NCI-H1417 (cell line): ENCODE measurements around the gene TMEM59L.
"Not testable (repeated sequence)": the region's sequence is repeated elsewhere in the genome, so short reads cannot be mapped to it uniquely, and the experiment has no call there.

ENCODE experiments used
- DNase-seq, 3 experiments: peaks; one replicate each; lab custom pipeline; 2025; lab: John Stamatoyannopoulos, UW

Gene TMEM59L

GRCh38 chr19:18594096-18594823, 18.4 kb upstream of the TMEM59L start:
- peak; percentile 26 to 82 (median 67) for DNase-seq

DNA sequence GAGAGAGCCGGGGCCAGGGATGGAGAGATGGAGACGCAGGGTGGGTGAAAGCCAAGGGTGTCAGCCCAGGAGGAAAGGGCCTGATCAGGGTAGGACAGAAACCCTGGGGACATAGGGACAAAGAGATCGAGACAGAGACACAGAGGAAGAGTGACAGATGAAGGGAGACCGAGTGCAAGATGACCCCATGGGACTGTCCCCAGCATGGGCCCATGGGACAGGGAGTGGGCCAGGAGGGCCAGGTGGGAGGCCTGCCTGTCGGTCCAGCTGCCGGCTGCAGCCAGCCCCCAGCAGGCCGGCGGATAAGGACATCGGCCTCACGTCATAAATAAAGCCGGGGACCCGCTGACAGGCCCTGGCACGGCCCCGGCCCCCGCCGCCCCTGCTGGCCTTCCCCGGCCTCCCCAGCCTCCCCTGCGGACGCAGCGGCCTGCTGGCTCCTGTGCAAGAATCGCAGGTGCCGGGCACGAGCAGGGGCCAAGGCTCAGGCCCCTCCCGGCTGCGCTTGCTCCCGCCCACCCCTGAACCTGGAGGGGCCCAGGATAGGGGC, 17.8 kb upstream of the TMEM59L start:
- peak in 2 of 3 experiments; percentile 34 to 44 for DNase-seq

- DNase-seq: peak in 1 of 3 experiments; percentile 19
Observed at GRCh38 chr19:18595475-18595874, 17.2 kb upstream of the TMEM59L start.

- peak in 2 of 3 experiments; percentile 53 to 73 for DNase-seq
Observed at GRCh38 chr19:18596752-18597157, 15.9 kb upstream of the TMEM59L start.

DNA sequence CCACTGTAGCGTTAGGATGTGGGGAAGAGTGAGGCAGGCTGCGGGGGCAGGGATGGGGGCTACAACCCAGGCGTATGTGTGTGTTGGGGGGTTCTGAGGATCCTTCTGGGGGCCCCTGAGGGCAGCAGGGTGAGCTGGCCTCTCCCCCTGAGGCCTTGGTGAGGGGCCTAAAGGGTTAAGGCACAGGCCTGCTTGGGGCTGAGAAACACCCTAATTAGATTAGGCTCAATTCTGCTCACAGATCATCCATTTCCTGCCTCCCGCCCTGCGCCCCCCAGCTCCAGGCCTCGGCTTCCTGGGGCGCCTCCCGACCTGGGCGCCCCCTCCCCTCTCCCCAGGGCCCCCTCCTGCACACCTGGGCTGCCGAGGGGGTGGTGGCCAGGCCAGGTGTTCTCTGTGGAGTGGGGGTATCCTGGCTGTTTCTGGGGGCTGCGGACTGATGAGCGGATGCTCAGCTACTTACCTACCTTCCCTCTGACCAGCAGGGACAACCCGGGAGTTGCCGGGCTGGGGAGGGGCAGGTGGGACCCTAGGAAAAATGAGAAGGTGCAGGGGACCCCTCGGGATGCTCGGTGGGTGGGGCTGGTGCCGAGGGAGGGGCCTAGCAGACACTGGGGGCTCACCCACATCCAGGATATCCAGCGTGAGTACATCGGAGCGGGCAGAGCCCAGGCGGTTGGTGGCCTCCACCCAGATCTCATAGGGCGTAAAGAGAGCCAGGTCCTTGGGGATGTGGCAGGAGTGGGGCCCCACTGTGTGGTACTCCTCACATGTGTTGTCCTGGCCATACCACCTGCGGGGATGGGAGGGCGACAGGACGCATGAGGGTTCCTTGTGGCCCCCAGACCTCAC, 14.6 kb upstream of the TMEM59L start:
- no peak for DNase-seq

DNA sequence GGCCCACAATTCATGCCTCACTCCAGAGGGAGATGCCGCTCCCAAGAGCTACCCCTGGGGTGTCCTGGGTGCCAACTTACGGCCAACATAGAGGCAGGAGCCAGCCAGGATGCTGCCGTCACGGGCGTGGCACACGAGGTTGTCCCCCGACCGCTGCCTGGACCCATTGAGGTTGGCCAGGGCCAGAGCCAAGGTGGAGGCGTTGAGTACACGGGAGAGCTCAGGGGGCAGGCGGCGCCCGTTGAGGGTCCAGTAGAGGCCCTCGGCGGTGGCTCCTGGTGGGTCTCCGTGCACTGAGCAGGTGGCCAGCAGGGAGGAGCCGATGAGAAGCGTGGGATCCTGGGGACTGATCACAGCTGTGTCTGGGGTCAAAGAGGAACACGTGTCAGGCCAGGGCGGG, 13.2 kb upstream of the TMEM59L start:
- DNase-seq: no peak

GRCh38 chr19:18600692-18601397, 11.8 kb upstream of the TMEM59L start:
- DNase-seq: not testable (repeated sequence)

DNA sequence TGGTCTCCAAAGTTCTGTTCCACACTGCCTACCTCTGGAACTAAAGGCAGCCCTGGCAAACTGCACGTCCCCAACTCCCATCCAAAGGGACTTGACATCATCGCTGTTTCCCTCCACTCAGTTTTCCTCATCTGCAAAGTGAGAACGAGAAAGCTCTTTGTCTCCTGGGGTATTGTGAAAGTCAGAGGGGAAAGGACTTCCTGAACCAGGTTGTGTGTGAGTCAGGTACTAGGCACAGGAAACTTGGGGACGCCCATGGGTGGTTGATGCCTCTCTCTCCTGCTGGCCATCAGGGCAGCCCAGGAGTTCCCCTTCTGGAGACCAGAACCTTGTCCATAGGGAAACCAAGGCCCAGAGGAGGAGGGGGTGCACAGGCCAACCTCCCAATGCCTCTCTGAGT, 10.8 kb upstream of the TMEM59L start:
- no peak for DNase-seq

DNA sequence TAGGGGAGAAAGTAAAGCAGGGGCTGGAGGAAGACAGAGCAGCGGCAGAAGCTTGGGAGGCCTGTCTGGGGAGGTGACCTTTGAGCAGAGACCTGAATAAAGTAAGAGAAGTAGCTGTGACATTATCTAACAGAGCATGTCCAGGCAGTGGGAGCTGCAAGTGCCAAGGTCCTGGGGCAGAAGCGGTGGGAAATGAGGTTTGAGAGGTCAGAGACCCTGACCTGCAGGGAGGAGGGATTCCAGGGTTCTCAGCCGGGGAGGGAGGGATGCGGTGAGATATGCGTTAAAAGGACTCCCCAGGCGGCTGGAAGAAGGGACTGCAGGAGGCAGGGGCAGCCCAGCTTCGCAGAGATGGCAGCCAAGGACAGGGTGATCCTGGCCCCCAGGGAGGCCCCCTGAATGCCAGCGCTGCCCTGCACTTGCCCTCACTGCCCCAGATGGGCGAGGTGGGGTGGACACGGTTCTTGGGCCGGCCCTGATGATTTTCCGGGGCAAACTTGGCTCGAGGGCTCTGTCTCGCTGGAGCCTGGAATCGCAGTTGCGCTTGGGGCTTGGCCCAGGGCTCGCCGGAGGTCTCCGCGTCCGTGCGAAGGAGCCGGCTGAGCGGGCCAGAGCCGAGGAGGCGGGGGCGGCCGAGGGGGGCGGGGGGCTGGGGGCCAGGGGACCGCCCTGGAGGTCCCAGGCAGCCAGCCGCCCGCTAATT, 9.3 kb upstream of the TMEM59L start:
- DNase-seq: peak in 1 of 3 experiments; percentile 22

DNA sequence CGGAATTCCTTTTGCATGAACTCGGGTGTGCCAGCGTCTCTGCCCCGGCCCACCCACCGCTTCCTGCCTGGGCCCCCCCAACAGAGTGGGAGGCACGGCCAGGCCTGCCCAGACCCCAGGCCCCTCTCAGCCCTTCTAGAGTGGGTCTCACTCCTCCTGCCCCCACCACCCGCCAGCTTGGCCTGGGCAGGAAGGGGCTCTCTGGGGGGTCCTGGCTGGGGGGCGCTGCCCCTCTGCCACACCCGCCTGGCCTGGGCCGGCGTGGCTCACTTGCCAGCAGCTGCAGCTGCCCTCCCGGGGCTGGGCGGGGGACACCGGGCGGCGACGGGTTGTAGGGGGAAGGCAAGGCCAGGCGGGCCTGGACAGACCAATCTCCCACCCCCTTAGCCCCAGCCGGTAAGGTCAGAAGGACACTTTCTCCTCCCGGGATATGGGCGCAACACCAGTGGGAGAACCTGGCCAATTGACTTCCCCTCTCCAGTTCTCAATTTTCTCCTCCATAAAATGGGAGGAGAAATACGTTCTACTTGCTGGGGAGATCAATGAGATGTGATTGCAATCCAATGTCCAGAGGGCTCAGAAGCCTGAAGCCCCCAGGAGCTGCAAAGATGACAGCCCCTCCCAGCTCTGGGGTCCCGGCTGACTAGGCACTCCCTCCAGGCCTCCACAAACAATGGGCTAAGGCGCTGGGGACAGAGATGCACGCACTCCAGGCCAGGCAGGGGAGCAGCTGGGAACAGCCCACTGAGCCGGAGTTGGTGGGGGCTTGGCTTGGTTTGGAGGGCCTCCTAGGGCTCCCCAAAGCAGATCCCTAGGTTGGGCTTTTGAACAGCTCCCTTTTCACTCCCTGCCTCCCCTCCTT, 8.5 kb upstream of the TMEM59L start:
- DNase-seq: no peak

- no peak for DNase-seq
Observed at GRCh38 chr19:18604820-18605159, 7.9 kb upstream of the TMEM59L start.

GRCh38 chr19:18605196-18605545, 7.5 kb upstream of the TMEM59L start:
- no peak for DNase-seq

DNA sequence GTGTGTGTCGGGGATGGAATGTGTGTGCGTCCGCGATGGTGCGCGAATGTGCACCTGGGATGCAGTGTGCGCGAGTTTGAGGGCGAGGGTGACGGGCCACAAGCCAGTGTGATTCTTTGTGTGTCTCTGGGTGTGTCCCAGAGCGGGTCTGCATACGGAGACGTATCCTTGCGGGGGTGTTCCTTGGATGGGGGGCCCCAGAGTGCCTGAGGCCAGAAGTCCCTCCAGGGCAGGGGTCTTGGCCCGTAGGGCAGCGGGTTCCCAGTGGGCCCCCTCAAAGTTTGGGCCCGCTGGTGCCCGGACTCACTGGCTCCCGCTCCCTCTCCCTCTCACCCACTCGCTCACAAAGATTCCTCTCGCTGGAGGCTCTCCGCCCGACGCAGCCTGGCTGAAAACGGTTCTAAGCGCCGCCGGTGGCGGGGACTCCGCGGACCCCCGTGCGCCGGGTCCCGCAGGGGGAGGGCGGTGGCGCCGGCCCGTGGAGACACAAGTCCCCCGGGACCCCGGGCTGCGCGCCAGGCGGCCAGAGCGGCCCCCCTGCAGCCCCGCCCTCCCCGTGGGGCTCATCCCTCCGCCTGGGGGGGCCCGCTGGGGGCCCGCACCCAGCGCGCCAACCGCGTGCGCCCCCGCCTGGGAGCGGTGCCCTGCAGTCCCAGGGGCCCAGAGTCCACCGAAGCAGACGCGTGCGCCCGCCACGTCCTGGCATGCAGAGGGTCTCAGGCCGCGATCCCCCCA, 7.0 kb upstream of the TMEM59L start:
- peak in 2 of 3 experiments; percentile 23 to 37 for DNase-seq

DNA sequence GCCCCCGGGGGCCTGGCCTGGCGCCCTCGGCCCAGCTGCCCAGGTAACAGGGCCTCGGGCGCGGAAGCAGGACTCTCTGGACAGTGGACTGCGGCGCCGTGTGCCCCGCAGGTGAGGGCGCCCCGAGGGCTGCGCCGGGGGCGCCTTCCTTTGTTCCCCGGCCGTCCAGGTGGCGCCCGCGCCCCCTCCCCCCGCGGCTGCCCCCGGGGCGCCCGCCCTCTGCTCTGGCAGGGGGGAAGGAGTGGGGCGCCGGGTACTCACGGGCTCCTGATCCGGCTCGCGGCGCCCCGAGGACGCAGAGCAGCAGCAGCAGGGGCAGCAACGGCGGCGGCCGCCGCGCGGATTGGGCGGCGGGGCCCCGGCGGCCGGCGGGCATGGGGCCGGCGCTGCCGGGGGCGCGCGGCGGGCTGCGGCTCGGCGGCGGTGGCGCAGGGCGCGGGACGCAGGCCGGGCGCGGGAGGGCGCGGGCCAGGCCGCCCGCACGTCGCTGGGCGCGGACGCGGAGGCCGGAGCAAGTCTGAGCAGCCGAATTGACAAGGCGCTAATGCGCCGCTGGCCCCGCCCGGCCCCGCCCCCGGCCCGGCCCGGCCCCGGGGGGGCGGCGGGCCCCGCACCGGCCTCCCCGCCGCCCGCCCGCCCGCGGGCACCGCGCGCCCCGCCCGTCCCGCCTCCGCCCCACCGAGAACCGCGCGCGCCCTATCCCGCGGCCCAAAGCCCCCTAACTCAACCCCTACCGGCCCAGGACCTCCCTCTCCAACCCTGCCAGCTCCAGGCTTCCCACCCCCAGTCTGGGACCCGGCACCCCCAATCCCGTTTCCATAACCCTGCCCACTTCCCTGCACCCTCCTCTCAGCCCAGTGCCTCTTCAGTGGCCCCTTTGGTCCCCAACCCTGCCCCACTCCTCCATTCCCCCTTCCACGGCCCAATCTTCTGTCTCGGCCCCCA, 6.1 kb upstream of the TMEM59L start, which contains the start of gene CRLF1:
TSS of gene CRLF1 (minus strand) at position 519 of the 945 bp plus-strand sequence. CDS start at position 376, 143 bp downstream.
- DNase-seq: peak in 2 of 3 experiments; percentile 27 to 38

GRCh38 chr19:18607226-18608101, 5.2 kb upstream of the TMEM59L start:
- DNase-seq: peak in 1 of 3 experiments; percentile 9

GRCh38 chr19:18608102-18608804, 4.4 kb upstream of the TMEM59L start:
- DNase-seq: no peak
